ENCODE results near the gene PTPRN2. TPM values are rescaled to one million over a fixed set of nuclear protein-coding genes. Genes with fewer than 3 reads are reported as not detected.

Gene PTPRN2
- total and polyA plus RNA-seq, 2 of the 8 experiments (the other 6 are each of a cell fraction or from before 2014, with no cell fraction given) = 2.6 to 4.5 TPM

GRCh38 chr7:158001003-158001402, 586.6 kb downstream of the PTPRN2 start (continued):
- no peak for TF ChIP-seq CHD7 (IDR thresholded peaks at IDR 0.05; ENCODE audit: insufficient replicate concordance, low read length)

All from H1 (cell line).